HepG2 (cell line): ENCODE measurements around the gene KIF26B. TPM values are rescaled to one million over a fixed set of nuclear protein-coding genes. Genes with fewer than 3 reads are reported as not detected.

Source experiments
- ATAC-seq: fragments of 200-7000 bp; cut with Tn5 transposase; 3 replicates; pipeline ENCODE4 v1.9.1; 2020; ENCODE audit warnings: mild to moderate bottlenecking, moderate library complexity
- BruUV-seq: library from RNA; stranded (reverse); fragments of 400-500 nt; replicated peaks from 2 replicates; lab custom pipeline; 2021; lab: Mats Ljungman, UMichigan
- CTCF ChIA-PET: fragments of 300-600 bp; formaldehyde crosslinking; extraction: SDS; loops from one replicate; lab custom pipeline; 2021; ENCODE audit warnings: low total read pairs, inconsistent platforms, low intra/inter-chr PET ratio; lab: Yijun Ruan, JAX
- POLR2A ChIA-PET: fragments of 350-600 bp; sonication (Branson Sonifier 250); formaldehyde crosslinking; loops from one replicate; lab custom pipeline; 2020; ENCODE audit warnings: antibody characterized with exemption, inconsistent platforms; lab: Yijun Ruan, JAX
- DNase-seq: peaks from one replicate; pipeline ENCODE4 v3.0.0-alpha.2; 2015; ENCODE audit warnings: low spot score
- FAIRE-seq: peaks from 3 replicates; lab custom pipeline; 2011; peaks lifted over from hg19 to GRCh38; lab: Jason Lieb, UNC
- H2AFZ ChIP-seq: one replicate; pipeline ENCODE4 v1.6.1; 2011; ENCODE audit warnings: low read length, inconsistent platforms
- H3K27ac ChIP-seq: fragments of 300-600 bp; 3 replicates; pipeline ENCODE4 v1.8.0; 2011; ENCODE audit warnings: mixed run types, mild to moderate bottlenecking, mixed read lengths, low read length, inconsistent platforms; ENCODE audit not compliant: insufficient read depth; ENCODE audit errors: extremely low read length
- H3K27me3 ChIP-seq, 2 experiments: fragments of 200-600 bp in 1 of 2; 2 replicates in 1 of 2; 3 replicates in 1 of 2; pipeline versions ENCODE4 v1.6.0 to v1.8.0; 2011; ENCODE audit warnings: low read length in 2 of 2, mild to moderate bottlenecking in 2 of 2, moderate library complexity in 2 of 2, inconsistent platforms in 1 of 2; ENCODE audit not compliant: insufficient read depth in 2 of 2, control insufficient read depth in 1 of 2
- H3K36me3 ChIP-seq, 2 experiments: fragments of 200-600 bp in 1 of 2; replicated peaks in 1 of 2; 2 replicates in 1 of 2; 3 replicates in 1 of 2; pipeline versions ENCODE4 v1.5.1 to v1.8.0; 2011; ENCODE audit warnings: low read length in 2 of 2, inconsistent platforms in 1 of 2; ENCODE audit not compliant: insufficient read depth in 2 of 2, control insufficient read depth in 1 of 2
- H3K4me1 ChIP-seq: 2 replicates; pipeline ENCODE4 v1.5.1; 2012; ENCODE audit warnings: low read length, inconsistent platforms; ENCODE audit not compliant: insufficient read depth
- H3K4me2 ChIP-seq: 2 replicates; pipeline ENCODE4 v1.6.0; 2011; ENCODE audit warnings: low read depth, low read length, inconsistent platforms
- H3K4me3 ChIP-seq, 3 experiments: fragments of 200-600 bp in 1 of 3; sonication (generic), shearing (Covaris generic) in 1 of 3; replicated peaks in 1 of 3; 2 replicates each; pipeline ENCODE4 v1.5.1; 2011 to 2016; ENCODE audit warnings: low read length in 3 of 3, inconsistent platforms in 2 of 3, low read depth in 2 of 3, mild to moderate bottlenecking in 2 of 3, control low read depth in 1 of 3, mixed read lengths in 1 of 3; ENCODE audit not compliant: insufficient read depth in 1 of 3
- H3K79me2 ChIP-seq: one replicate; pipeline ENCODE4 v1.6.1; 2011; ENCODE audit warnings: low read length, inconsistent platforms; ENCODE audit not compliant: insufficient read depth
- H3K9ac ChIP-seq: 2 replicates; pipeline ENCODE4 v1.6.0; 2011; ENCODE audit warnings: mild to moderate bottlenecking, low read depth, low read length, inconsistent platforms; ENCODE audit not compliant: insufficient read depth
- H3K9me3 ChIP-seq: 2 replicates; pipeline ENCODE4 v1.5.1; 2012; ENCODE audit warnings: mild to moderate bottlenecking, low read length
- H4K20me1 ChIP-seq: 2 replicates; pipeline ENCODE4 v1.6.0; 2011; ENCODE audit warnings: inconsistent platforms, mild to moderate bottlenecking, low read length, moderate library complexity; ENCODE audit not compliant: insufficient read depth
- CCAR2 ChIP-seq: fragments of 200-400 bp; formaldehyde crosslinking; optimal IDR thresholded peaks from 2 replicates; pipeline ENCODE3; 2018; ENCODE audit warnings: low read depth, mild to moderate bottlenecking, low read length, moderate library complexity
- NAIF1 ChIP-seq: sonication (generic); formaldehyde crosslinking; IDR thresholded peaks from 2 replicates; pipeline ENCODE4 v1.5.0; 2020; ENCODE audit warnings: mild to moderate bottlenecking, missing genetic modification reagents, borderline replicate concordance
- PLSCR1 ChIP-seq: sonication (generic); formaldehyde crosslinking; IDR thresholded peaks from 2 replicates; pipeline ENCODE4 v1.5.0; 2020; ENCODE audit warnings: missing genetic modification reagents, mild to moderate bottlenecking, borderline replicate concordance
- PPARG ChIP-seq: conservative IDR thresholded peaks from 2 replicates; pipeline ENCODE4 v1.6.1; 2016; ENCODE audit warnings: missing biosample characterization, missing genetic modification reagents
- SNAPC4 ChIP-seq: sonication (generic); formaldehyde crosslinking; IDR thresholded peaks from 2 replicates; pipeline ENCODE4 v1.4.0; 2020; ENCODE audit warnings: mild to moderate bottlenecking, missing genetic modification reagents
- TCF7L2 ChIP-seq: IDR thresholded peaks from 2 replicates; pipeline ENCODE4 v1.6.1; 2011; ENCODE audit warnings: mild to moderate bottlenecking, low read depth, low read length, moderate library complexity
- ZBTB33 ChIP-seq: sonication (generic); formaldehyde crosslinking; IDR thresholded peaks from 2 replicates; pipeline ENCODE4 v1.4.0; 2020; ENCODE audit warnings: missing genetic modification reagents
- ZBTB8A ChIP-seq: sonication (generic); formaldehyde crosslinking; IDR thresholded peaks from 2 replicates; pipeline ENCODE4 v1.4.0; 2020; ENCODE audit warnings: mild to moderate bottlenecking, low read depth, missing genetic modification reagents, borderline replicate concordance
- ZFP36 ChIP-seq: fragments of 150-350 bp; IDR thresholded peaks from 2 replicates; pipeline ENCODE4 v1.6.1; 2018; ENCODE audit warnings: borderline replicate concordance, low read length, low read depth; ENCODE audit not compliant: partially characterized antibody
- ZIK1 ChIP-seq: sonication (generic); formaldehyde crosslinking; IDR thresholded peaks from 2 replicates; pipeline ENCODE4 v1.5.0; 2020; ENCODE audit warnings: mild to moderate bottlenecking, low read depth, missing genetic modification reagents, borderline replicate concordance
- ZNF251 ChIP-seq: sonication (generic); formaldehyde crosslinking; IDR thresholded peaks from 2 replicates; pipeline ENCODE4 v1.9.0; 2021; ENCODE audit warnings: mild to moderate bottlenecking, missing genetic modification reagents
- ZNF430 ChIP-seq: sonication (generic); formaldehyde crosslinking; IDR thresholded peaks from 2 replicates; pipeline ENCODE4 v1.9.0; 2021; ENCODE audit warnings: mild to moderate bottlenecking, missing genetic modification reagents
- ZNF740 ChIP-seq: sonication (generic); formaldehyde crosslinking; IDR thresholded peaks from 2 replicates; pipeline ENCODE4 v1.4.0; 2020; ENCODE audit warnings: missing genetic modification reagents
- WGBS: methylation state at CpG from one replicate; pipeline ENCODE4 v1.1.6; 2017; ENCODE audit warnings: low lambda C conversion rate; 5-methylcytosine and 5-hydroxymethylcytosine counted together
- in situ Hi-C: cut with HindIII; loops from 2 replicates; pipeline ENCODE4 v1.10.0; 2017; ENCODE audit warnings: low pct_unique_long_range_greater_than_20kb; ENCODE audit not compliant: extremely low pct_ligation_motif_present
- intact Hi-C: fragments of 100-400 bp; cut with micrococcal nuclease; formaldehyde crosslinking; loops from one replicate; pipeline ENCODE4 v1.10.0; 2022; ENCODE audit not compliant: unreplicated experiment
- polyA plus RNA-seq, 8 experiments: library from polyadenylated mRNA; depleted of rRNA in 3 of 8; stranded (reverse) in 7 of 8; unstranded in 1 of 8; fragments of >200 nt; fragmentation: Illumina TruSeq in 4 of 8; extraction: Trizol in 4 of 8; gene quantifications; 2 replicates each; pipeline versions ENCODE4 v1.2.1 to v1.2.3, GENCODE V29; 2011 to 2016; ENCODE audit warnings: low read depth in 4 of 8, missing spikeins in 1 of 8, mixed read lengths in 1 of 8; ENCODE audit not compliant: insufficient read depth in 1 of 8
- total RNA-seq, 5 experiments: library from RNA; depleted of rRNA; stranded (reverse); fragments of >200 nt; fragmentation: Illumina TruSeq; extraction: Trizol; gene quantifications; 2 replicates each; pipeline ENCODE4 v1.2.3, GENCODE V29; 2016; ENCODE audit warnings: low read depth in 1 of 5

Gene KIF26B
- total and polyA plus RNA-seq, 2 of the 13 experiments (the other 11 are each of a cell fraction or from before 2014, with no cell fraction given) = 0.08 to 0.09 TPM

- TF ChIP-seq ZFP36 (no peak), PPARG (CRISPR knock-in tag) (no peak)
Measured at GRCh38 chr1:245615001-245615400, 460.2 kb downstream of the KIF26B start (continued).

GRCh38 chr1:245621589-245621988 is 466.8 kb downstream of the KIF26B start:
- in situ Hi-C loops = no loop called here
- Histone ChIP-seq H3K9me3 (no peaks in the 10 kb centered on the region), H3K4me2 (no peak overlapping the region)
- TF ChIP-seq PLSCR1 (CRISPR knock-in tag) (no peak), ZBTB8A (no peak), SNAPC4 (no peak), ZNF430 (CRISPR knock-in tag) (no peak), TCF7L2 (no peak), ZNF251 (CRISPR knock-in tag) (no peak), ZBTB33 (CRISPR knock-in tag) (no peak), NAIF1 (CRISPR knock-in tag) (no peak), CCAR2 (no peak), ZIK1 (CRISPR knock-in tag) (no peak), ZNF740 (CRISPR knock-in tag) (no peak)
- TF ChIP-seq, all 625 proteins: peak for 0
- Histone ChIP-seq H3K27me3 (no peaks in the 10 kb centered on the region), H3K4me3 (no peak overlapping the region), H3K9ac (no peak overlapping the region), H3K27ac (no peak overlapping the region), H4K20me1 (no peaks in the 10 kb centered on the region), H3K4me1 (no peaks in the 10 kb centered on the region), H2AFZ (no peak overlapping the region), H3K36me3 (no peaks in the 10 kb centered on the region), H3K79me2 (no peaks in the 10 kb centered on the region)
- DNase-seq (no peak), FAIRE-seq (no peak), ATAC-seq (no peak)
- ChIA-PET POLR2A (no interaction called here), CTCF (no interaction called here)
- intact Hi-C loops = no loop called here
- no TSS peak for BruUV-seq
- 85% methylated on average over 5 of the region's 5 CpGs for WGBS
